RPMI7951 (cell line): ENCODE measurements around the gene PHPT1. TPM values are rescaled to one million over a fixed set of nuclear protein-coding genes. Genes with fewer than 3 reads are reported as not detected.
"Not testable (repeated sequence)": the region's sequence is repeated elsewhere in the genome, so short reads cannot be mapped to it uniquely, and the experiment has no call there.

Source experiments
- DNase-seq: peaks from one replicate; pipeline ENCODE4 v3.0.0-alpha.2; 2012; ENCODE audit warnings: low read depth
- total RNA-seq: library from RNA; depleted of rRNA; stranded (reverse); fragments of >200 nt; shearing (Covaris generic); gene quantifications from 2 replicates; pipeline ENCODE4 v1.2.3, GENCODE V29; 2014

PHPT1 gene
- total RNA-seq, 1 experiment from 2014 or later = 92.2 TPM

DNA sequence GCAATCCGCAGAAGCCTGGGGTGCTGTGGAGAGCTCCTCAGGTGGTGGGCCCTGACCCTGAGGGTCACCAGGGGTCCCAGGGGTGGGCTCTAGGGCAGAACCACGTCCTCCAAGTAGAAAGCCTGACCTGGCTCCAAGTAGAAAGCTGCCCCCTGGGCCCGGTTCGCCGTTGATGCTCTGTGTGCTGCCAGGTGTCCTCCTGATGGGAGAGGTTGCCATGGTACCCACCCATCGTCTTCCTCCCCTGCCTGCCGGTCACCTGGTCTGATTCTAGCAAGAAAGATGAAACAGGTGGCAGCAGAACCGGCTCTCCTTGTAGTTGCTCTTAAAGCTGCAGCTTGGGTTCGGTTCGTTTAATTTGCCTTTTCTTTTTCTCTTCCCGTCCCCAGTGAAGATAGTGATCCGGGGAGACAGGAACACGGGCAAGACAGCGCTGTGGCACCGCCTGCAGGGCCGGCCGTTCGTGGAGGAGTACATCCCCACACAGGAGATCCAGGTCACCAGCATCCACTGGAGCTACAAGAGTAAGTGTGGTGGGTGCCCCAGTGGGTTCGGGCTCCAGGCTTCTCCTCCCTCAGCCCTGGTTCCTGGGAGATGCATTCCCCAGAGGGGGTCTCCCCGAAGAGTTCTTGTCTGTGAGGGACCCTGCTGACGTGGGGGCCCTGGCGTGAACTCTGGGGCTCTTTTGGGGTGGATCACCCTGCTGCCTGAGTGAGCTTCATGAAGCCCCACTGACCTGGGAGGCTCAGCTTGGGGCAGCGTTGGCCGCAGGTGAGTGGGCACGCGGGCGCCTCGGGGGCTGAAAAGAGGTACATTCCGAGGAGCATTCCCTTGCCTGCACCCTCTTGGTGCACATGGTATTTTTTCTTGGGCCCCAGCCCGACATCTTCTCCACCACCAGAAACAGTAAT, 25.8 kb upstream of the PHPT1 start:
- DNase-seq = no peak

DNA sequence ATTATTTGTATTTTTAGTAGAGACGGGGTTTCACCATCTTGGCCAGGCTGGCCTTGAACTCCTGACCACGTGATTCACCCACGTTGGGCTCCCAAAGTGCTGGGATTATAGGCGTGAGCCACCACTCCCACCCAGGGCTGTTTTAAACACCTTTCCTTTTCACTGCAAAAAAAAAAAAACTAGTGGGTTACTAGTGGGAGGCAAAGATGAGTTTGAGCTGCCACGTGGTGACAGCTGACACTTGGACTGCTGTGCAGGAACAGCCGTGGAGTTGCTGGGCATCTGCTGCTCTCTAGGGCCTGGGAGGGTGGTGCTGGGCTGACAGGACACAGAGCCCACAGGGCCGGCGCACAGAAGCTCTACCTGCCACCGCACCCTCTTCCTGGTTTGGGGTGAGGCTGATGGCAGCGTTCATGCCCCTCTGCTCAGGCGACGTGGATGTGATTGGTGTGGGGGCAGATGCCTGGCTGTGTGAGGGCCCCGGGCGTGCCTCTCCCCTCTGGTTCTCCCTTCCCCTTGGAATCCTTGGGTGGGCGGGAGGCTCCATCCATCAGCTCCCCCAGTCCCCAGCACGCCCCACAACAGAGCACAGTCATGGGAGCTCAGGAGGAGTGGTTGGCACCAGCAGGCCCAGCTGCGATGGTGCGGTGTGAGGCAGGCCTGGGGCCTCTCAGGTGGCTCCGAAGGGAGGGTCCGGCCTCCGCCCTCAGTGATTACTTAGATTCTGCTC, 24.5 kb upstream of the PHPT1 start:
- DNase-seq = no peak

DNA sequence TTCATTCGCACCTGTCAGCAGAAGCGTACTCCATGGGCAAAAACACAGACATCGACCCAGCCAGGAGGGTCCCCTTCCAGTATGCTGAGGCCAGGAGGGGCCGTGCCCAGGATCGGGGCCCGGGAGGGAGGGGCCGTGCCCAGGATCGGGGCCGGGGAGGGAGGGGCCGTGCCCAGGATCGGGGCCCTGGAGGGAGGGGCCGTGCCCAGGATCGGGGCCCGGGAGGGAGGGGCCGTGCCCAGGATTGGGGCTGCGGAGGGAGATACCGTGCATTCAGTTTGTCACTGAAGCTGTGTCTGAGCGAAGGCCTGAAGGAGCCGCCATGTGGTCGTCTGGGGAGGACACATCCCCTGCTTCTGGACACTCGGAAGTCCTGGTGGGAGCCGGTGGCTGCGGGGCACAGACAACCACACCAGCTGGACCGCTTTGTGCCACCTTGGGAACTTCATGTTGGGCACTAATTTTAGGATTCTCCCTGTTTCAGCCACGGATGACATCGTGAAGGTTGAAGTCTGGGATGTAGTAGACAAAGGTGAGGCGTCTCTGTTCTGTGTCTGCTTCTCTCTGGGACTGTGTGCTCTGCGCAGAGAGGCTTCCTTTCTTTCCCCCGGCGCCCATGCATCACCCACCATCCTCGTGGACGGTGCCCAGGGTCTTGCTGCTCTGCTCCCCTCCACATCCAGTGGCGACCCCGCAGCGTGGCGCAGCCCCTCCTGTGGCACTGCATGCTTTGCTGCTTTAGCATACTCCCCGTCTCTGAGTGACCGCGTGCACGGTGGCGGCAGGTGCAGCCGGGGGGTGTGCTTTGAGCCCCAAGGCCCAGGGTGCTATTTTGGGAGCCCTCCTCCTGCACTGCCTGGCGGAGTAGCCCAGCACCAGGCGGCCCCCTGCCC, 23.7 kb upstream of the PHPT1 start:
- DNase-seq = no peak

DNA sequence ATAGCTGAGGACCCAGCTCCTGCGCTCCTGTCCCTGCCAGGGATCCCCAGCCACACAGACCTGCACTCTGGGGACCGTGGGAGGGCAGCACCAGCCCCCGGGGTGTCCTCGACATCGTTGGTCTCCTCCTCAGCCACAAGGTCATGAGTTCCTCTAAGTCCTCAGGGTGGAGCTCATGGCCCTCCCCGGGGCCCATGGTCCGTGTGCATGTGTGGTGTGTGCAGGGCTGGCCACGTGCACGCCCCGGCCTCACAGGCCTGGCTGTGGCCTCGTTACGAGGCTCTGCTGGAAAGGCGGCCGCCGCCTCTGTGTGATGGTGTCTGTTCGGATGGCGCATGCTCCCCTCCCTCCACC, 23.0 kb upstream of the PHPT1 start:
- no peak for DNase-seq

DNA sequence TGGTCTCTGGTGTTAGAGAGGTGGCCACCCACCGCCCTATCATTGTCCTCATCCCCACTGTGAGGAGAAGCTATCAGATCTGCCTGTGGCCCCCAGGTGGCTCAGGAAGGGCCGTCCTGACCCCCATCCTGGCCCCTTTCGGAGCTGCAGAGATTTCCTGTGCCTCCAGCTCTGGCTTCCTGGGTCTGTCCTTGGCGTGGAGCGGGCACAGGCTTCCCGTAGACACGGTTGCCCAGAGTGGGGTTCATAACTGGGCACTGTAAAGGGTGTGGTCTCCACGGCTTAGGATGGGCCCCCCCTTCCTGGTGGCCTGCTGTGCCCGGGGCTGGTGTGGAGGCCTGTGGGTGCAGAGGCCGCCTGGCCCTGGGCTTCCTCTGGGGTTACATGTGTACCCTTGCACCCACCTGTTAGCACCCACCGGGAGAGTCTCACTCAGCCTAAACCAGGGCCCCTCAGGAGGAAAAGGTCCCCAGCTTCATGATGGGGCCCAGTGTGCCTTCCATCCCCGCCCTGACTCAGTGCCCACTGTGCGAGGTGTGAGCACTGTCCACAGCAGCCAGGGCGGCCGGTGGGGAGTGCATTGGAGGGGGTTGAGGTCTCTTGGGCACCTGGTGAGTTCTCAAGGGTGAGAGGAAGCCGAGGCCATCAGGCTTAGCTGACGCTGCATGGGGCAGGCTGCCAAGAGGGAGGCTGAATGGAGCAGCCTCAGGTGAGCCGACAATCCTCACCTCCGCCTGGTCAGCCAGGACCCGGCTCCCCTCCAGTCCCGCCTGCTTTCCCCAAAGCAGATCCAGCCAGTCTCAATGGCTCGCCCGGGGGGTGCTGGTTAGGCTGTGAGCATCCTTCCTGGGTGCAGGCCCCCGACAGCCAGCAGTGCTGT, 22.3 kb upstream of the PHPT1 start:
- no peak for DNase-seq

DNA sequence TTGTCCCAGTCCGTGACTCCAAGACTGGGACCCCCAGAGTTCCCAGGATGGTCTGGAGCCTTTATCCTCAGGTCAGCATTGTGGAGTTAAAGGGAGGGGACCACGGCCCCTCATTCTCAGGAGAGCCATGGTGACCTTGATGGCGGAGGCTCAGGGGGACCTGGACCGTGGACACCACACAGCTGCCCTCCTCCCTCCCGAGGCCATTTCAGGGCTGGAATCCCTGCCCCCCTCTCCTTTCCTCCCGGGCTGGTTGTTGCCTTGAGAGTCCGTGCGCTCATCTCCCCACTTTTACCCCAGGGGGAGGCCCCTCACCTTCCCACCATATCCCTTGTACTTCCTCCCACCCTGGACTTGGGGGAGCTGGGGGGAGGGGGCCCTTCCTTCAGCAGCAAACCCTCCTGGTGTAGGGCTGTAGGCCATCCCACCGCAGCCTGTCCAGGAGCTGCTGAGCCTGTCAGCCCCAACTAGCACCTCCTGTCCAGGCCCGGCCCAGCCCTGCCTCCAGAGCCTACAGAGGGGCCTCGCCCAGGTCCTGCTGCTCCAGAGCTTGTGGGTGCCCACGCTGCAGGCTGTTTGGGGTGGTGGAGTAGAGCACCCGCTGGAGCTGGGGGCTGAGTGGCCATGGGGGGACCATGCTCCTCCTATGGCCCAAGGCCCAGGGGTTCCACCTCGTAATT, 21.3 kb upstream of the PHPT1 start:
- no peak for DNase-seq

DNA sequence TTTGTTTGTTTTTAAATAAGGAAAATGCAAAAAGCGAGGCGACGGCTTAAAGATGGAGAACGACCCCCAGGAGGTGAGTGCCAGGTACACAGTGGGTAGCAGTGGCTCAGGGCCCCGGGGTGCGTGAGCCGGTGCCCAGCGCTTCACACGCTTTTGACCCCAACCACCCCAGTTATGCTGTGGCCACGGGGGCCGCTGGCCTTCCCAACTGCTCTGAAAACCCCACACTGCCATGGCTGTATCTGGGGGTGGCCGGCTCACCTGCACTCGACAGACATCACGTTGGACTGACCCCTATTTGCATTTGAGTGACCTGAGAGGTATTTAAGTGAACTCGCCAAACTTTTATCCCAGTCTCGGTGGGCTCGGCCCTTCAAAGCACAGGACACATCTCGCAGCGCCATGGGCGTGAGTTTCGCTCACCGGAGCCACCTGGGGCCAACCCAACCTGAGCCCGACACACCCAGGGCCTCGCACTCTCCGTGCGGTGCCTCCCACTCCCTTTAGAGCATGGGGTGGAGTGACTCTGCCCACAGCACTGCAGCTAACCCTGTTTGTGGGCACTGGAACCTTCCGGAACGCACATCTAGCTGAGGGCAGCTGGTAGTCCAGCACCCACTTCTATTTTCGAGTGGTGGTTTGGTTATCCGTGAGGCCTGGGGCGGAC, 20.6 kb upstream of the PHPT1 start:
- DNase-seq = no peak

DNA sequence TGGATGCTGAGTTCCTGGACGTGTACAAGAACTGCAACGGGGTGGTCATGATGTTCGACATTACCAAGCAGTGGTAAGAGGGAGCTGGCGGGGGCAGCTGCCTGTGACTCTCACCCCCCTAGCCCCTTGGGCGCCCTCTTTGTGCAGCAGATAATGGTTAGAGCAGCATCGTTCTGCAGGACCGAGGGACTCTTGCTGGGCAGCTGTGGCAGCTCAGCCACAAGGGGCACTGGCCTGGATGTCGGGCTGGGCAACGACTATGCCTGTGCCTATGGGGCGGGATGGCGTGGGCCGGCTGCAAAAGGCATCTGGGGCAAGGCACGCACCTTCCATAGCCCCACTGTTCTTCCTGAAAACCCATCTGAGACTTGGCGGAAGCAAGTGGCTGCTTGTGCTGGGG, 19.8 kb upstream of the PHPT1 start:
- no peak for DNase-seq

DNA sequence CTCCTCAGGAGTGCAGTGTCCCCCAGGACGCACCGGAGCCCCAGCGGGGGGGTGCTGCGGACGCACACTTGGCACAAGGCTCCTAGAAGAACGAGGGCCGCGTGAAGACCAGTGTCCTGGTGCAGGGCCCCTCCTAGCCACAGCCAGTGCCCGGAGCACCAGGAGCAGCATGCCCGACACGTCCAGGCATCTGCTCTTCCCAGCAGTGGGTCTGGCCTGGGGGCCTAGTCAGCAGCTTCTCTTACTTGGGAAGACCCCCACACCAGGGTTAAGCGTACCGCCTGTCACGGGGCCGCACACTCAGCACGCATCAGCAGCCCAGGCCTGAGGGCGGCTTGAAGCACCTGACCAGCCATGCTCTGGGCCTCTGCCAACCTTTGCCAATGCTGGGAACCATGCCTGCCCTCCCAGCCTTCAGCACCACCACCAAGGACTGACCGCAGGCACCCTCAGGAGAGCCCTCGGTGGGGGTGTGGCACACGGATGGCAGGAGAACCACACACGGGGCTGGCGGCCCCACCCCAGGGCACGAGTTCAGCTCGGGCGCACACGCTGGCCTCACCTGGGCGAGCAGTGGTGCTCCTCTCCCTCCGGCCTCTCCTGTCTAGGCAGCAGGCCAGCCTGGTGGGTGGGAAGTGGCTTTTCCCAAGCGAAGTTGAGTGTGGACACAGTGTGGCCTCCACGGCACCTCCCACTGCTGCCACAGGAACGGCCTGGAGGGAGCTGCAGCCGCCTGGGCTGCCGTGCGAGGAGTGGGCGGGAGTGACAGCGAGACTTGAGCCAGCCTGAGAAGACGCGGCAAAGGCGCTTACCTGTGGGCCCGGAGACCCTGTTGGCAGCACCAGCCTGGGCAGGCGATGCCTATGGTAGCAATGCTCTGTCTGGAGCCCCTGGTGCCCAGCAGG, 19.0 kb upstream of the PHPT1 start:
- DNase-seq = no peak

DNA sequence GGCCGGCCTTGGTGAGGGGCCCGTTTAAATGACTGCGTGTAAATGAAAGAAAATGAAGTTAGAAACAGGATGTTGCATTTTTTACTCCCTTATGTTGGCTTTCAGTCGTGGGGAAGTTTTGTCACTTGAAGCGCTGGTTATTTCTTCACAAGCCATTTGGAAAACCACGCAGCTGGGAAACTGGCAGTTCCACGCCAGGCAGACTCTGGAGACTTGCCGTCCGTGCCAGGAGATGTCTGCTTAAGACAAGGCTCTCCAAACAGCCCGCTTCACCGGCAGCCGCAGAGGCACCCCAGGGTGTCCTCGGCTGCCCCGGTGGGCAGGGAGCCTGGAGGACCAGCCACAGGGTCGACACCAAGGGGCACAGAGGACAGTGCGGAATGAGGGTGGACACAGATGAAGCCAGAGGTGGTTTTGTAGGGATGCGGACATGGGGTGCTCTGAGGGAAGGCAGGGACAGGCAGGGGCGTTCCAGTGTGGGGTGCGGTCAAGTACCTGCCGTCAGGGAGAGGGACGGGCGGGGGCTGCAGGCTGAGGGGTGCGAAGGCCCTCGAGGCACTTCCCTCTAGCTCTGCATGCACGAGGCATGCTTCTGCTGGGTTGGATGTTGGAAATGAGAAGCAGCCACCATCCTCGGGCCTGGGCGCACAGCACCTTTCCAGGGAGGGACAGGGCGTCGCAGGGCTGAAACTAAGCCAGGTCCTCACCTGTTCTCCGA, 18.0 kb upstream of the PHPT1 start:
- DNase-seq = no peak

DNA sequence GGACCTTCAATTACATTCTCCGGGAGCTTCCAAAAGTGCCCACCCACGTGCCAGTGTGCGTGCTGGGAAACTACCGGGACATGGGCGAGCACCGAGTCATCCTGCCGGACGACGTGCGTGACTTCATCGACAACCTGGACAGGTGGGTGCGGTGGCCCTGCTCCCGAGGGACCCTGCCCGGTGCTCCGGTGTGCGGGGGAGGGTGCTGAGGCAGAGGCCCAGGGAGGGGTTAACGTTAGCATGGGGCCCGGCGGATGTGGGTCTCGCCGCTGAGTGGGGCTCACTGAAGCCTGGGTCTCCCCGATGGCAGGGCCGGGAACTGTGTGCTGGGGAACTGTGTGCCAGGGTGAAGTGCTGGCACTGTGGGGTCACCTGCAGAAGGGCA, 17.5 kb upstream of the PHPT1 start:
- DNase-seq = no peak

DNA sequence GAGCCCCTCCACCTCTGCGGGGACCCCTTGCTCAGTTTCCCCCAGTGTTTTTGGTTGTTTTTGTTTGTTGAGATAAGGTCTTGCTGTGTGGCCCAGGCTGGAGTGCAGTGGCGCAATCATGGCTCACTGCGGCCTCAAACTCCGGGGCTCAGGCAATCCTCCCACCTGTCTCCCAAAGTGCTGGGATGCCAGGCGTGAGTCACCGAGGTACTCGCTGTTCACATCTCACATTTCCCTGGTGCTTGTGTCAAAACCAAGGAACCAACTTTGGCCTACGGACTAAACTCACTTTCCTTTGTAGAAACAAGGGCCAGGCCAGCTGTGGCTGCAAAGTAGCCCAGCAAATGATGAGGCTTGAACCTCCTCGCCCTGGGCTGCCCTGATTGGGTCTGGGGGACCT, 16.6 kb upstream of the PHPT1 start:
- DNase-seq = no peak

DNA sequence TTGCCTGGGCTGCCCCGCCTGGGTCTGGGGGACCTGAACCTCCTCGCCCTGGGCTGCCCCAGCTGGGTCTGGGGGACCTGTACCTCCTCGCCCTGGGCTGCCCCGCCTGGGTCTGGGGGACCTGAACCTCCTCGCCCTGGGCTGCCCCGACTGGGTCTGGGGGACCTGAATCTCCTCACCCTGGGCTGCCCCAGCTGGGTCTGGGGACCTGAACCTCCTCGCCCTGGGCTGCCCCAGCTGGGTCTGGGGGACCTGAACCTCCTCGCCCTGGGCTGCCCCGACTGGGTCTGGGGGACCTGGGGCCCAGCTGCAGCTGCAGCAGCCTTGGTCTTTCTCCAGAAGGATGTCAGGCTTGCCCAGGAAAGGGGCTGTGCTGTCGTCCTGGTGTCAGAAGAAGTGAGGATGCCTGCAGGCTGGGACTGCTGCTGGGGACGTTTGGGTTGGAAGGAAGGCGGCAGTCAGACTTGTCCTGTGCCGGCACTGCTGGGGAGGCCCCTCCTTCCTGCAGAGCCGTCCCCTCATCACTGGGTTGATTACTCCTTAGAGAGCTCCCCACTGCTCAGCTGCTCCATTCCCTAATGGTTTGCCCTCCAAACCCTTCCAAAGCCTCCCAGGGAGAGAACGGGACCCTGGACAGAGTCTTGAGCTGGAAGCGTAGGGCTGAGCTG, 15.7 kb upstream of the PHPT1 start:
- not testable (repeated sequence) for DNase-seq

DNA sequence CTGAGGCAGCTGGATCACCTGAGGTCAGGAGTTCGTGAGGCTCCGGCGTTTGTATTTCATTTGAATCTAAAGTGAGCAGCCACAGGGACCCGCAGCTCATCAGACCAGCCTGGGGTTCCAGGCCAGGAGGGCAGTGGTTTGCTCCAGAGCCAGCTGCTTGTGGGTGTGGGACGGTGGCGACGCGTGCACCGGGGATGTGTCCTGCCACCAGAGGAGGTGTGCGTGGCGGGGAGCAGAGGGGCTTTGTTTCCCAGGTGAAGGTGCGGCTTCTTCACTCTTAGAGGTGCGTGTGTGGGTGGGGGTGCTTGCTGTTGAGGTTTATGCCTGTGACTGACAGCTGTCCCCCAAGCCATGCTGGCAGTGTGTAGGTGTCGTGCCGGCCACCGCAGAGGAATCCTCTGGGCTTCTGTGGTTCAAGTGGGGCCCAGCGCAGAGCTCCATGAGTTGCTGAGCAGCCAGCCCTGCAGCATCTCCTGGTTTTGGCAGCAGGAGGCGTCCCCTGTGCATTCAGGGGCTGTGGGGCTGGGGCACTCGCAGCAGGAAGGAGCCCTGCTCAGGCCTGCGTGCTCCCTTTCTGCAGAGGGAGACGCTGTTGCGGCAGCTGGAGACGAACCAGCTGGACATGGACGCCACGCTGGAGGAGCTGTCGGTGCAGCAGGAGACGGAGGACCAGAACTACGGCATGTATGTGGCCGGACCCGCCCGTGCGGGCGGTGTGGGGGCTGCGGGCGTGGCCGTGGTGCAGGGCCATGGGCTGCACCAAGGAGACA, 13.9 kb upstream of the PHPT1 start:
- DNase-seq = no peak

DNA sequence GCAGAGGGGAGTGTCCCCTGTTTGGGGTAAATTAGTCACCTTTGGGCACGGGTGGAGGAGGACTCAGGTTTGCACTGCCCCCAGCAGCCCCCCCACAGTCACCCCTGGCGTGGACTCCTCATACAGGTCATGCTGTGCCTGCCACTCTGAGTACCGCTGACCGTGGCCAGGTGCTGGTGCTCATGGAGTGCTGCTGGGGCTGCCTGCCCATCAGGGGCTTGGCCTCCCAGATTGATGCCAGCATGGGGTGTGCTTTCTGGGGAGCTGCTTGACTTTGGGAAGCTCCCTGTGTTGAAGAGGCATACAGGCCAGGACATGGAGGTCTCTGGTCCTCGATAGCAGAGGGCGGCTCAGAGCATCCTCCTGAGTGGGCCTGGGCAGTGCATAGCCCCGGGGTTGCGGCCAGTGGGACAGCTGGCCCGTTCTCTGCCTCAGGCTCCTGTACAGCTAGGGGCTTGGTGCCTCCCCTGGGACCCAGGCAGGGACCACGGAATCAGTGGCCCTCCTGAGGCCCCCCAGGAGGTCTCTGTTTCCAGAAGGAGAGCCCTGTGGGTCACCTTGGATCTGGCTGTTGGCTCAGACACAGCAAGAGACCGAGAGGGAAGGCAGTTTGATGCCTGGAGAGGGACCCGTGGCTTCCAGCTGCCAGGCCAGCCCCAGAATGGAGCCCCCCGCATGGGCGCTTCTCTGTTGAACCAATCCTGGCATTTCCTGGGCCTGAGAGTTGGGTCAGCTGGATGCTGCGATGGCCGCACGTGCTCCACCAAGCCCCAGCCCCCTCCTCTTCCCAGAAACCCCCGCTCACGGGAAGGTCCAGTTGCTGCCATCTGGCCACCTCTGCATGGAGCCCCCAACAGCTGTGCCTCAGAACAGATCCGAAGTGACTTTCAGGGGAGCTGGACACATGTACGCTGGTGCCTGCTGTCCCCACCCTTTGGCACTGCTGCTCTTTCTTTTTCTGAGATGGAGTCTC, 13.0 kb upstream of the PHPT1 start:
- DNase-seq = no peak
